Fibroblast of the aortic adventitia (primary cell): ENCODE measurements around the gene USHBP1. TPM values are rescaled to one million over a fixed set of nuclear protein-coding genes. Genes with fewer than 3 reads are reported as not detected.
"Not testable (repeated sequence)": the region's sequence is repeated elsewhere in the genome, so short reads cannot be mapped to it uniquely, and the experiment has no call there.

Experiments used
- DNase-seq: peaks from one replicate; pipeline ENCODE4 v3.0.0-alpha.2; 2010; ENCODE audit warnings: low read depth
- H3K4me3 ChIP-seq: 2 replicates; pipeline ENCODE4 v1.5.1; 2011; ENCODE audit warnings: low read depth, mild to moderate bottlenecking, control low read depth, low read length, moderate library complexity
- CTCF ChIP-seq: IDR thresholded peaks from 2 replicates; pipeline ENCODE4 v1.5.1; 2011; ENCODE audit warnings: mild to moderate bottlenecking, low read length, control low read depth, inconsistent platforms; ENCODE audit not compliant: insufficient read depth
- total RNA-seq: library from RNA; depleted of rRNA; stranded (reverse); fragments of >200 nt; gene quantifications from 2 replicates; pipeline ENCODE4 v1.2.3, GENCODE V29; 2012; ENCODE audit warnings: low replicate concordance

The USHBP1 gene
- total RNA-seq, 1 donor = not detected

GRCh38 chr19:17285415-17286135 lies 21.0 kb upstream of the USHBP1 start:
- H3K4me3 ChIP-seq = no peak overlapping the region
- TF ChIP-seq CTCF = no peak
- no peak for DNase-seq

GRCh38 chr19:17283504-17283996 lies 19.0 kb upstream of the USHBP1 start:
- no peak for TF ChIP-seq CTCF
- DNase-seq = no peak
- H3K4me3 ChIP-seq = no peak overlapping the region

- peak; percentile 68 for DNase-seq
- H3K4me3 ChIP-seq = peak overlapping the region; percentile 58
- TF ChIP-seq CTCF = peak; percentile 90
Observed at GRCh38 chr19:17282488-17283125, 18.1 kb upstream of the USHBP1 start.

- no peak for TF ChIP-seq CTCF
- peak within 1 kb of the TSS; percentile 58 for H3K4me3 ChIP-seq
- DNase-seq = no peak
Observed at GRCh38 chr19:17281391-17282304, 17.1 kb upstream of the USHBP1 start, which contains the start of gene ANKLE1. Gene ANKLE1 (plus strand): TSS chr19:17281901. CDS start chr19:17281921, 20 bp downstream.

DNA sequence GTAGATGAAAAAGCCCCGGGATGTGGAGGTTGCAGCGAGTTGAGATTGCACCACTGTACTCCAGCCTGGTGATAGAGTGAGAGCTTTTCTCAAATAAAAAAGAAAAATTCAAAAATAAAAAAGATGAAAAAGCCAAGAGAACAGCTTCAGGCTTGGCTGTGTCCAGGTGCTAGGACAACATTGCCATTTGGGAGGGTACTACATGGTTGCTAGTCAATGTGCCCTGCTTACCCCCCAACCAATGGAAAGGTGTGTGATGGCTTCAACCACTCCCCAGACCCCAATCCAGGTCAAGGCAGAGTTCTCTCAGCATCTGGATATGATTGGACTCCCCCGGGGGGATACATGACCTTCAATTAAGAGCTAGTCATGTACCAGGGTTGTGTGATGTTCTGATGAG lies 14.9 kb upstream of the USHBP1 start:
- no peak overlapping the region for H3K4me3 ChIP-seq
- no peak for DNase-seq
- no peak for TF ChIP-seq CTCF

- DNase-seq = no peak
- H3K4me3 ChIP-seq = no peak overlapping the region
Observed at GRCh38 chr19:17275441-17276175, 11.1 kb upstream of the USHBP1 start.

DNA sequence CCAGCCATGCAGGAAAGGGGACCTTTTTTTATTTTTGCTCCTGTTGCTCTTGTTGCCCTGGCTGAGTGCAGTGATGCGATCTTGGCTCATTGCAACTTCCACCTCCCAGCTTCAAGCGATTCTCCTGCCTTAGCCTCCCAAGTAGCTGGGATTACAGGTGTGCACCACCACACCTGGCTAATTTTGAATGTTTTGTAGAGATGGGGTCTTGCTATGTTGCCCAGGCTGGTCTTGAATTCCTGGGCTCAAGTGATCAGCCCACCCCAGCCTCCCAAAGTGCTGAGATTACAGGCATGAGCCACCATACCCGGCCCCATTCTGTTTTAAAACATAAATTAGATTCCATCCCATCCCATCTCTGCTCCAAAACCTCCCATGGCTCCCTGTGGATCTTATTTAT lies 10.3 kb upstream of the USHBP1 start:
- not testable (repeated sequence) for H3K4me3 ChIP-seq, DNase-seq

More at GRCh38 chr19:17275441-17276175, 11.1 kb upstream of the USHBP1 start:
- TF ChIP-seq CTCF = no peak
